GM18873 (cell line): ENCODE measurements around the gene FRMD4A.
"Not testable (repeated sequence)": the region's sequence is repeated elsewhere in the genome, so short reads cannot be mapped to it uniquely, and the experiment has no call there.

Experiments used
- ATAC-seq: cut with Tn5 transposase; IDR thresholded peaks from one replicate; pipeline ENCODE4 v1.9.1; 2021; ENCODE audit warnings: mild to moderate bottlenecking, moderate library complexity, moderate number of reproducible peaks; ENCODE audit not compliant: unreplicated experiment, low FRiP score

Gene FRMD4A

GRCh38 chr10:13839430-13839990, 491.2 kb downstream of the FRMD4A start:
- ATAC-seq = no peak

- no peak for ATAC-seq
These were observed 491.7 kb downstream of the FRMD4A start for GRCh38 chr10:13839030-13839429.

DNA sequence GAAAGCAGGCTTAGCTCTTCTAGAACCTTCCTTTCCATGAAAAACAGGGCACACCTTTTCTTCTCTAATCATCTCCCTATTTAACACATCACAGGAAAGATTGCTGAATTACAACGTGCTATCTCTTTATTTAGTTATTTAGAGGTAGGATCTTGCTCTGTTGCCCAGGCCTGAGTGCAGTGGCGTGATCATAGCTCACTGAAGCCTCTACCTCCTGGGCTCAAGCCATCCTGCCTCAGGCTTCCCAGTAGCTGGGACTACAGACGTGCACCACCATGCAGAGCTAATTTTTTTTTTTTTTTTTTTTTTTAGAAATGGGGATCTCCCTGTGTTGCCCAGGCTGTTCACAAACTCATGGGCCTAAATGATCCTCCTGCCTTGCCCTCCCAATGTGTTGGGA, 492.8 kb downstream of the FRMD4A start:
- no peak for ATAC-seq

DNA sequence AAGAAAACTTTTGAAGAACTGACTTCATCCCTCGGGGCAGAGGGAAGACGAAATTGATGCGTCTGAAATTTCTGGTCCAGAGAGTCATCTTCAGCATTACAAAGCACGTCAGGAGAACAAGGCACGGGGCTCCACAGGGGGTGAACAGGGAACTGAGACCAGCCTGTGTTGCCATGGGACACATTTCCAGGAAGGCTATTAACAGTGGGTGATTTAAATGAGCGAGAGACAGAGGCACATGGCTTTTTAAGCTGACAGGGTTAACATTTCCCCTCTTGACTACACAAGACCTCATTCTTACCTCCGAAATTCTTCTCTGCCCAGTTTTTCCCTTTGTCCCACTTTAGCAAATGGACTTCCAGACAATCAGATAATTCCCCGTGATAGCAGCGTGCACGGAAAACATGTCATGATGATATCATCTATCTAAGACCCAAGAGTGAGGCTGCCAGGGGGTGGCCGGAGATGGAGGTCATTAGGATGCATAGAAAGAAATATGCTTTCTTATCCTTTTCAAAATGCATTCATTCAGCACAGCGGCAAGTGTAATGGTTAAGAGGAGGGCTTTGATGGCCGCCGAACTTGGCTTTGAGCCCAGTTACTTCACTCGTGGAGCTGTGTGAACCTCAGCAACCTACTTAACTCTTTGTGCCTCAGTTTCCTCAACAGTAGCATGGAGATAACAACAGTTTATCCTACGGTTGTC, 496.0 kb downstream of the FRMD4A start:
- ATAC-seq = no peak

DNA sequence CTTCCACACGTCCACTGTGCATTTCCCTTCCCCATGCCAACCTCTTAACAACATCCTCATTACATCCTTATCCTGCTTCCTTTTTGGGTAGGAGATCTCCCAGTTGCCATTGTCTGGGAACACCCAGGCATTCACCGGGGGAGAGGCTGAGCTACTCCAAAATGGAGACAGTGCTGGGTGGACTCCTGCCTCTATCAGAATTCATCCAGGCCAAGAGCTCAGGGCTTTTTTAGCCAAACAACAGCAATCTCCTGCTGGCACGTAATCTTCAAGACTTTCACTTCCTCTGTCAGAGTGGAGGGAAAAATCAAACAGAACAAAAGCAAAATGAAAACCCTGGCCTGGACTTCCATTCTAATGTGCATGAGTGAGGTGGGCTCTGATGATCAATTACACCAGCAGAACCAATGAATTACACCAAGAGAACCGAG, 499.0 kb downstream of the FRMD4A start:
- no peak for ATAC-seq

DNA sequence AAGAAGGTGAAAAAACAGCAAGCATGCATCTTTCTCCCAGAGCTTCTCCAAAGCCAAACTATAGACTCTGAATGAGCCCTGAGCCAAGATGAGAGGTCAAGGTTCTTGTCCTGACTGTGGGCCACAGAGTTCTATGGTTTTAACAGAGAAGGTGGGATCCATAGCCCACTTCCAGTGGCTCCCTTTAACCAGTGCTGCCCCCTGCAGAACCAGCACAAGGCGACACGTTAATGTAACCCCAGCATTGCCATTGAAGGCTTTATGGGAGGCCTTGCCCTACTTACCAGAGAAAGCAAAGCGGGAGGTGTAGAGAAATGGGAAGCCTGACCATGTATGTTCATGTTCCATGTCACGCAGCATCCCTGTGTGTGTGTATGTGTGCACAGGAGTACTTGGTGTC, 500.3 kb downstream of the FRMD4A start:
- no peak for ATAC-seq

GRCh38 chr10:13829790-13830189, 500.9 kb downstream of the FRMD4A start:
- ATAC-seq = no peak

DNA sequence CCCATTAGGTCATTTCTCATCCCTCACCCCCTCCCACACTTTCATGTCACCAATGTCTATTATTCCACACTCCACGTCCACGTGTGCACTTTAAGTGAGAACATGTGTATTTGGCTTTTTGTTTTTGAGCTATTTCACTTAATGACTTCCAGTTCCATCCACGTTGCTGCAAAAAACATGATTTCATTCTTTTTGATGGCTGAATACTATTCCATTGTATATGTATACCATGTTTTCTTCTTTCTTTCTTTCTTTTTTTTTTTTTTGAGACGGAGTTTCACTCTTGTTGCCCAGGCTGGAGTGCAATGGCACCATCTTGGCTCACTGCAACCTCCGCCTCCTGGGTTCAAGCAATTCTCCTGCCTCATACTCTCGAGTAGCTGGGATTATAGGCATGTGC, 502.4 kb downstream of the FRMD4A start:
- ATAC-seq = not testable (repeated sequence)

- no peak for ATAC-seq
These were observed 503.5 kb downstream of the FRMD4A start for GRCh38 chr10:13827076-13827797.

- ATAC-seq = no peak
These were observed 506.9 kb downstream of the FRMD4A start for GRCh38 chr10:13823709-13824405.

- ATAC-seq = no peak
These were observed 507.5 kb downstream of the FRMD4A start for GRCh38 chr10:13823096-13823708.

DNA sequence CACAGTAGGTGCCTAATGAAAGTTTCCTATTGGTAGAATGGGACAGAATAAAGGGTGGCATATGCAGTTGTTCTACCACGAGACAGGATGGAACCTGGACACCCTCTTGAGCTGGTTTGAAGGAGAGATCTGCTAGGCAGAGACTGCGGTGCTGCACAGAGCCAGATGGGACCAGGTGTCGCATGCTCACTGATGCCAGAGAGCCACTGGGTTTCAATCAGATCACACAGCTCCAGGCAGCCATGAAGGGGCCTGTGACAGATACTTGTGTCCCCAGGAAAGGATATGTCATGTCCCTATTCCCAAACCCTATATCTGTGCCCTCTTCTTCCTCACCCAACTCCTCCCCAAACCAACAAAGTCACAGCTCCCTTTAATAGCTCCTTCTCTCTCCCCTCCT, 508.2 kb downstream of the FRMD4A start:
- no peak for ATAC-seq

- ATAC-seq = no peak
These were observed 509.8 kb downstream of the FRMD4A start for GRCh38 chr10:13820964-13821337.

- no peak for ATAC-seq
These were observed 510.4 kb downstream of the FRMD4A start for GRCh38 chr10:13820119-13820963.

DNA sequence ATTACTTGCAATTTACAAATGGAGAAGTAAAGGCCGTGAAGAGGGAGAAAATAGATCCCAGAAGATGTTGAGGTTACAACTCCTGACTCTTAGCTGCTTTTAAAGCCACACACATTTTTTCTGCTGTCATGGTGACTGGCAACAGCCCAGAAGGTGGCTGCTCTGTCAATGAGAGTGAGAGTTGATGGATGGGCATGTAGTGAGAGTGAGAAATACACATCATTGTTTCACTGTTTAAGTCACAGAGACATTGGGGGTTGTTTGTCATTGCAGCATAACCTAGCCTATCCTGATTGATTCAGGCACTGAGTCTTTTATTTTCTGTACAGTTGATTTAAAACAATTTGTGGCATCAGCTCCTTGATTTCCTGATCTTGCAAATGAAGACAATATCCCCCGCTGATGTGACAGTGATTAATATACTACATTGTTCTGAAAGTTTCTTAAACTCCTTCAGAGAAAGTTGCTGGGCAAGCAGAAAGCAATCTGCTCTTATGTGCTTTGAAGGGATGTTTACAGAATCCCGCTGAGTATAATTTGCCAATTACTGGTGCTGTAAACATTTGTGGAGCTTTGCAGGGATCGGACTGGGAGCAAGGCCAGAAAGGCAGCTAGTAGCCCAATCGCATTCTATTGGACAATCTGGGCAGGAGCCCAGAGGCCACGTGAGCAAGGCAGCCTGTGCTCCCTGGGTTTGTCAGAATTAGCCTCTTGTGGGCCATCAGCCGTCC, 514.4 kb downstream of the FRMD4A start:
- ATAC-seq = no peak

DNA sequence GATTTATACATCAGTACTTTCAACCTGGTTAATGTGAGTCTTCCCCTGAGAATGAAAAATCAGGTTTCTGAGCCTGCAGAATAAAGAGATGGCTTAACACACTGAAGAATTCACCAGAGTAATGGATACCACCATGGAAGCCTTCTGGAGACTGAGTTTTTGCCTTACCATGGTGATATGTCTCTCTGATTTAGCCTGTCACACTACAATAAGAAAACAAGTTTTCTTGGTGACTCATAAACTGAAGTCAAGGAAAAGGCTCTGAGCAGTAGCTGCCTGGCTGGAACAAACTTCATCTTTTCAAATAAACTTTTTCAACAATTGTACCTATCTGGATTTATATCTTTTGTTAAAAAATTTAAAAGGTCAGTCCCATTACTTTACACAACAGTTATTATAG, 515.0 kb downstream of the FRMD4A start:
- ATAC-seq = no peak

GRCh38 chr10:13813550-13813949, 517.2 kb downstream of the FRMD4A start:
- ATAC-seq = no peak

DNA sequence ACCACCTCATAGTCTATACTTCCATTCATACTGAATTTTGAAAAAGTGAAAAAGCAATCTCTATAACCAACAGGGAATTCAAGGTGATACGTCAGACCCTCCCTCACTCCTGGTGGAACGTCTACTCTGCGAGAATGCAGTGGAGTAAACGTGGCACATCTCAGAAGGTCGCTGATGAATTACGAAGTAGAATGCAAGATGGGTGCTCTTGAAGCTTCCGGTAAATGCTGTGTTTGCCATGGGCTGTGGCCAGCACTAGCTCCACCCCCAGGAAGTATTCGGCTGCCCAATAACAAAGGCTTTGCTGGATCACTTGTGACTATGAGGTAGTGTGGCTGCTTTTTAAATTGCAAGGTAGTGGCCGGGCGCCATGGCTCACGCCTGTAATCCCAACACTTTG, 517.9 kb downstream of the FRMD4A start:
- ATAC-seq = no peak

- ATAC-seq = no peak
These were observed 520.2 kb downstream of the FRMD4A start for GRCh38 chr10:13810568-13810967.
